Measurements from ENCODE around the gene COX6A2. TPM values are rescaled to one million over a fixed set of nuclear protein-coding genes. Genes with fewer than 3 reads are reported as not detected.
"Not testable (repeated sequence)": the region's sequence is repeated elsewhere in the genome, so short reads cannot be mapped to it uniquely, and the experiment has no call there.

The COX6A2 gene
- total RNA-seq, 3 donors from 2014 or later = not detected

- Mint-ChIP-seq H3K4me1 (ENCODE audit: low read depth) (no peaks in the 10 kb centered on the region), H3K9me3 (no peaks in the 10 kb centered on the region), H3K36me3 (ENCODE audit: insufficient read depth) (no peaks in the 10 kb centered on the region), H3K27me3 (ENCODE audit: low read depth) (peaks cover 7% of the 10 kb centered on the region), H3K4me3 (no peak overlapping the region)
- peak in 1 of 2 donors; percentile 41 for ATAC-seq
- no peak for DNase-seq
Observed at GRCh38 chr16:31430380-31431052, 2.4 kb upstream of the COX6A2 start.

- ATAC-seq = no peak
- Mint-ChIP-seq H3K36me3 (ENCODE audit: insufficient read depth) (no peaks in the 10 kb centered on the region), H3K27me3 (ENCODE audit: low read depth) (peaks cover 9% of the 10 kb centered on the region)
Observed at GRCh38 chr16:31429796-31430195, 1.6 kb upstream of the COX6A2 start.

GRCh38 chr16:31429314-31429713, 1.2 kb upstream of the COX6A2 start:
- no peaks in the 10 kb centered on the region for H3K9me3 Mint-ChIP-seq
- H3K4me3 Mint-ChIP-seq = no peak overlapping the region
- H3K27me3 Mint-ChIP-seq (ENCODE audit: low read depth) = peaks cover 12% of the 10 kb centered on the region
- DNase-seq (no peak), ATAC-seq (no peak)
- no peaks in the 10 kb centered on the region for H3K36me3 Mint-ChIP-seq (ENCODE audit: insufficient read depth)
- H3K4me1 Mint-ChIP-seq (ENCODE audit: low read depth) = no peaks in the 10 kb centered on the region

More at GRCh38 chr16:31429796-31430195, 1.6 kb upstream of the COX6A2 start:
- no peak for DNase-seq
- no peaks in the 10 kb centered on the region for H3K4me1 Mint-ChIP-seq (ENCODE audit: low read depth)
- no peak overlapping the region for H3K4me3 Mint-ChIP-seq
- H3K9me3 Mint-ChIP-seq = no peaks in the 10 kb centered on the region

- Mint-ChIP-seq H3K36me3 (ENCODE audit: insufficient read depth) (no peaks in the 10 kb centered on the region), H3K27me3 (ENCODE audit: low read depth) (peaks cover 12% of the 10 kb centered on the region), H3K4me1 (ENCODE audit: low read depth) (peaks cover under 1% of the 10 kb centered on the region), H3K4me3 (no peak overlapping the region), H3K9me3 (no peaks in the 10 kb centered on the region)
- DNase-seq = no peak
- no peak for ATAC-seq
Observed at GRCh38 chr16:31428638-31429247, 583 bp upstream of the COX6A2 start.

GRCh38 chr16:31427441-31428278, 500 bp downstream of the COX6A2 start:
- H3K27me3 Mint-ChIP-seq (ENCODE audit: low read depth) = peaks cover 14% of the 10 kb centered on the region
- H3K9me3 Mint-ChIP-seq = no peaks in the 10 kb centered on the region
- peaks cover 8% of the 10 kb centered on the region for H3K4me1 Mint-ChIP-seq (ENCODE audit: low read depth)
- H3K36me3 Mint-ChIP-seq (ENCODE audit: insufficient read depth) = no peaks in the 10 kb centered on the region
- DNase-seq (peak; percentile 73), ATAC-seq (peak; percentile 58)
- no peak overlapping the region for H3K4me3 Mint-ChIP-seq

GRCh38 chr16:31423801-31424200, 4.4 kb downstream of the COX6A2 start:
- H3K36me3 Mint-ChIP-seq (ENCODE audit: insufficient read depth) = no peaks in the 10 kb centered on the region
- H3K27me3 Mint-ChIP-seq (ENCODE audit: low read depth) = peaks cover 14% of the 10 kb centered on the region
- no peaks in the 10 kb centered on the region for H3K9me3 Mint-ChIP-seq
- H3K4me1 Mint-ChIP-seq (ENCODE audit: low read depth) = peaks cover 21% of the 10 kb centered on the region
- DNase-seq (no peak), ATAC-seq (no peak)
- no peak overlapping the region for H3K4me3 Mint-ChIP-seq

GRCh38 chr16:31423241-31423640, 4.9 kb downstream of the COX6A2 start:
- Mint-ChIP-seq H3K27me3 (ENCODE audit: low read depth) (peaks cover 17% of the 10 kb centered on the region), H3K9me3 (no peaks in the 10 kb centered on the region), H3K4me1 (ENCODE audit: low read depth) (peaks cover 21% of the 10 kb centered on the region), H3K36me3 (ENCODE audit: insufficient read depth) (no peaks in the 10 kb centered on the region), H3K4me3 (no peak overlapping the region)
- no peak for ATAC-seq
- DNase-seq = no peak

GRCh38 chr16:31421587-31421986, 6.6 kb downstream of the COX6A2 start:
- Mint-ChIP-seq H3K36me3 (ENCODE audit: insufficient read depth) (no peaks in the 10 kb centered on the region), H3K9me3 (no peaks in the 10 kb centered on the region), H3K4me3 (no peak overlapping the region), H3K27me3 (ENCODE audit: low read depth) (peaks cover 26% of the 10 kb centered on the region), H3K4me1 (ENCODE audit: low read depth) (peaks cover 23% of the 10 kb centered on the region)
- ATAC-seq (peak; percentile 97 to 99), DNase-seq (peak; percentile 13)

- no peaks in the 10 kb centered on the region for H3K9me3 Mint-ChIP-seq
- H3K4me1 Mint-ChIP-seq (ENCODE audit: low read depth) = peaks cover 30% of the 10 kb centered on the region
- DNase-seq = no peak
- no peak overlapping the region for H3K4me3 Mint-ChIP-seq
- H3K27me3 Mint-ChIP-seq (ENCODE audit: low read depth) = peaks cover 20% of the 10 kb centered on the region
- H3K36me3 Mint-ChIP-seq (ENCODE audit: insufficient read depth) = no peaks in the 10 kb centered on the region
- ATAC-seq = no peak
Observed at GRCh38 chr16:31420037-31420436, 8.1 kb downstream of the COX6A2 start.

- ATAC-seq (no peak), DNase-seq (no peak)
- Mint-ChIP-seq H3K36me3 (ENCODE audit: insufficient read depth) (no peaks in the 10 kb centered on the region), H3K27me3 (ENCODE audit: low read depth) (peaks cover 13% of the 10 kb centered on the region), H3K4me3 (no peak overlapping the region), H3K4me1 (ENCODE audit: low read depth) (peaks cover 31% of the 10 kb centered on the region), H3K9me3 (no peaks in the 10 kb centered on the region)
Observed at GRCh38 chr16:31417916-31418315, 10.2 kb downstream of the COX6A2 start.

GRCh38 chr16:31417036-31417435, 11.1 kb downstream of the COX6A2 start:
- not testable (repeated sequence) for H3K4me3 Mint-ChIP-seq; DNase-seq; H3K36me3 Mint-ChIP-seq (ENCODE audit: insufficient read depth); ATAC-seq; H3K9me3 Mint-ChIP-seq
- Mint-ChIP-seq H3K27me3 (ENCODE audit: low read depth) (peaks cover 13% of the 10 kb centered on the region), H3K4me1 (ENCODE audit: low read depth) (peaks cover 26% of the 10 kb centered on the region)

GRCh38 chr16:31416371-31416770, 11.8 kb downstream of the COX6A2 start:
- no peak for DNase-seq
- H3K4me3 Mint-ChIP-seq = no peak overlapping the region
- ATAC-seq = no peak
- H3K4me1 Mint-ChIP-seq (ENCODE audit: low read depth) = peaks cover 22% of the 10 kb centered on the region
- no peaks in the 10 kb centered on the region for H3K36me3 Mint-ChIP-seq (ENCODE audit: insufficient read depth)
- no peaks in the 10 kb centered on the region for H3K9me3 Mint-ChIP-seq
- peaks cover 13% of the 10 kb centered on the region for H3K27me3 Mint-ChIP-seq (ENCODE audit: low read depth)

GRCh38 chr16:31414706-31415105, 13.5 kb downstream of the COX6A2 start:
- DNase-seq = no peak
- Mint-ChIP-seq H3K27me3 (ENCODE audit: low read depth) (peaks cover 17% of the 10 kb centered on the region), H3K9me3 (no peaks in the 10 kb centered on the region), H3K4me3 (no peak overlapping the region), H3K36me3 (ENCODE audit: insufficient read depth) (no peaks in the 10 kb centered on the region), H3K4me1 (ENCODE audit: low read depth) (peaks cover 18% of the 10 kb centered on the region)
- no peak for ATAC-seq

GRCh38 chr16:31413943-31414342, 14.2 kb downstream of the COX6A2 start:
- Mint-ChIP-seq H3K27me3 (ENCODE audit: low read depth) (peaks cover 17% of the 10 kb centered on the region), H3K9me3 (no peaks in the 10 kb centered on the region), H3K4me3 (no peak overlapping the region), H3K36me3 (ENCODE audit: insufficient read depth) (no peaks in the 10 kb centered on the region), H3K4me1 (ENCODE audit: low read depth) (peaks cover 16% of the 10 kb centered on the region)
- DNase-seq = no peak
- ATAC-seq = no peak

Measured in activated T-cell treated with anti-CD3 and anti-CD28 coated beads, Interleukin-2, amount 50 U/mL, for 4 hours (primary cell).